ENCODE data around the gene PRKAG1.

PRKAG1 gene

GRCh38 chr12:49017891-49018260 is 700 bp downstream of the PRKAG1 start:
- no peaks in the 10 kb centered on the region for H3K27me3 ChIP-seq (ENCODE audit: control insufficient read depth, insufficient read depth, low read length)
- peaks cover 22% of the 10 kb centered on the region for H3K4me1 ChIP-seq (ENCODE audit: control insufficient read depth, insufficient read depth, low read length)
- H3K4me3 ChIP-seq (ENCODE audit: low read length), result peak overlapping the region; percentile 90
- H3K36me3 ChIP-seq (ENCODE audit: insufficient read depth, low read length), result peaks cover 21% of the 10 kb centered on the region
- peak overlapping the region; percentile 97 for H3K9ac ChIP-seq (ENCODE audit: low read depth, low read length)
- no peaks in the 10 kb centered on the region for H3K9me3 ChIP-seq (replicated peaks; ENCODE audit: low read length)
- peak overlapping the region; percentile 78 for H3K4me2 ChIP-seq (ENCODE audit: low read length)

GRCh38 chr12:49015196-49015595 is 3.4 kb downstream of the PRKAG1 start:
- Histone ChIP-seq H3K4me2 (ENCODE audit: low read length) (no peak overlapping the region), H3K36me3 (ENCODE audit: insufficient read depth, low read length) (peaks cover 25% of the 10 kb centered on the region), H3K9ac (ENCODE audit: low read depth, low read length) (no peak overlapping the region), H3K4me3 (ENCODE audit: low read length) (no peak overlapping the region), H3K4me1 (ENCODE audit: control insufficient read depth, insufficient read depth, low read length) (peaks cover 26% of the 10 kb centered on the region), H3K9me3 (replicated peaks; ENCODE audit: low read length) (no peaks in the 10 kb centered on the region), H3K27me3 (ENCODE audit: control insufficient read depth, insufficient read depth, low read length) (no peaks in the 10 kb centered on the region)

- Histone ChIP-seq H3K4me3 (ENCODE audit: low read length) (no peak overlapping the region), H3K4me1 (ENCODE audit: control insufficient read depth, insufficient read depth, low read length) (peaks cover 23% of the 10 kb centered on the region), H3K36me3 (ENCODE audit: insufficient read depth, low read length) (peaks cover 25% of the 10 kb centered on the region), H3K9ac (ENCODE audit: low read depth, low read length) (no peak overlapping the region), H3K27me3 (ENCODE audit: control insufficient read depth, insufficient read depth, low read length) (no peaks in the 10 kb centered on the region), H3K9me3 (replicated peaks; ENCODE audit: low read length) (no peaks in the 10 kb centered on the region), H3K4me2 (ENCODE audit: low read length) (no peak overlapping the region)
Measured at GRCh38 chr12:49014547-49014946, 4.0 kb downstream of the PRKAG1 start.

- peaks cover 15% of the 10 kb centered on the region for H3K4me1 ChIP-seq (ENCODE audit: control insufficient read depth, insufficient read depth, low read length)
- H3K27me3 ChIP-seq (ENCODE audit: control insufficient read depth, insufficient read depth, low read length), result no peaks in the 10 kb centered on the region
- H3K36me3 ChIP-seq (ENCODE audit: insufficient read depth, low read length), result peaks cover 28% of the 10 kb centered on the region
- H3K4me3 ChIP-seq (ENCODE audit: low read length), result no peak overlapping the region
- no peak overlapping the region for H3K9ac ChIP-seq (ENCODE audit: low read depth, low read length)
- no peaks in the 10 kb centered on the region for H3K9me3 ChIP-seq (replicated peaks; ENCODE audit: low read length)
- no peak overlapping the region for H3K4me2 ChIP-seq (ENCODE audit: low read length)
Measured at GRCh38 chr12:49013428-49013827, 5.1 kb downstream of the PRKAG1 start.

GRCh38 chr12:49012739-49013138 is 5.8 kb downstream of the PRKAG1 start:
- Histone ChIP-seq H3K9me3 (replicated peaks; ENCODE audit: low read length) (no peaks in the 10 kb centered on the region), H3K27me3 (ENCODE audit: control insufficient read depth, insufficient read depth, low read length) (no peaks in the 10 kb centered on the region), H3K9ac (ENCODE audit: low read depth, low read length) (no peak overlapping the region), H3K4me1 (ENCODE audit: control insufficient read depth, insufficient read depth, low read length) (peaks cover 14% of the 10 kb centered on the region), H3K4me2 (ENCODE audit: low read length) (no peak overlapping the region), H3K36me3 (ENCODE audit: insufficient read depth, low read length) (peaks cover 28% of the 10 kb centered on the region), H3K4me3 (ENCODE audit: low read length) (no peak overlapping the region)

- H3K36me3 ChIP-seq (ENCODE audit: insufficient read depth, low read length), result peaks cover 36% of the 10 kb centered on the region
- no peak overlapping the region for H3K9ac ChIP-seq (ENCODE audit: low read depth, low read length)
- no peaks in the 10 kb centered on the region for H3K9me3 ChIP-seq (replicated peaks; ENCODE audit: low read length)
- no peak overlapping the region for H3K4me3 ChIP-seq (ENCODE audit: low read length)
- H3K27me3 ChIP-seq (ENCODE audit: control insufficient read depth, insufficient read depth, low read length), result no peaks in the 10 kb centered on the region
- no peak overlapping the region for H3K4me2 ChIP-seq (ENCODE audit: low read length)
- peaks cover 5% of the 10 kb centered on the region for H3K4me1 ChIP-seq (ENCODE audit: control insufficient read depth, insufficient read depth, low read length)
Measured at GRCh38 chr12:49010092-49010668, 8.4 kb downstream of the PRKAG1 start.

- Histone ChIP-seq H3K9me3 (replicated peaks; ENCODE audit: low read length) (no peaks in the 10 kb centered on the region), H3K9ac (ENCODE audit: low read depth, low read length) (no peak overlapping the region), H3K36me3 (ENCODE audit: insufficient read depth, low read length) (peaks cover 48% of the 10 kb centered on the region), H3K4me2 (ENCODE audit: low read length) (no peak overlapping the region), H3K4me1 (ENCODE audit: control insufficient read depth, insufficient read depth, low read length) (peaks cover 5% of the 10 kb centered on the region), H3K4me3 (ENCODE audit: low read length) (no peak overlapping the region), H3K27me3 (ENCODE audit: control insufficient read depth, insufficient read depth, low read length) (no peaks in the 10 kb centered on the region)
Measured at GRCh38 chr12:49008943-49009342, 9.6 kb downstream of the PRKAG1 start.

GRCh38 chr12:49000346-49000745 is 18.2 kb downstream of the PRKAG1 start:
- Histone ChIP-seq H3K36me3 (ENCODE audit: insufficient read depth, low read length) (peaks cover 49% of the 10 kb centered on the region), H3K4me1 (ENCODE audit: control insufficient read depth, insufficient read depth, low read length) (peaks cover 35% of the 10 kb centered on the region), H3K4me2 (ENCODE audit: low read length) (peak overlapping the region; percentile 85), H3K4me3 (ENCODE audit: low read length) (no peak overlapping the region), H3K27me3 (ENCODE audit: control insufficient read depth, insufficient read depth, low read length) (peaks cover 15% of the 10 kb centered on the region), H3K9me3 (replicated peaks; ENCODE audit: low read length) (no peaks in the 10 kb centered on the region), H3K9ac (ENCODE audit: low read depth, low read length) (no peak overlapping the region)

- Histone ChIP-seq H3K4me1 (ENCODE audit: control insufficient read depth, insufficient read depth, low read length) (peaks cover 40% of the 10 kb centered on the region), H3K27me3 (ENCODE audit: control insufficient read depth, insufficient read depth, low read length) (peaks cover 20% of the 10 kb centered on the region), H3K4me2 (ENCODE audit: low read length) (peak within 1 kb of the TSS; percentile 86), H3K9ac (ENCODE audit: low read depth, low read length) (peak within 1 kb of the TSS; percentile 37), H3K36me3 (ENCODE audit: insufficient read depth, low read length) (peaks cover 41% of the 10 kb centered on the region), H3K4me3 (ENCODE audit: low read length) (peak within 1 kb of the TSS; percentile 66), H3K9me3 (replicated peaks; ENCODE audit: low read length) (no peaks in the 10 kb centered on the region)
Measured at GRCh38 chr12:48999371-49000131, 19.0 kb downstream of the PRKAG1 start, which contains the start of gene DDN. Gene DDN (minus strand): TSS chr12:48999375. CDS start chr12:48999287, 88 bp downstream.

- Histone ChIP-seq H3K4me1 (ENCODE audit: control insufficient read depth, insufficient read depth, low read length) (peaks cover 40% of the 10 kb centered on the region), H3K36me3 (ENCODE audit: insufficient read depth, low read length) (peaks cover 33% of the 10 kb centered on the region), H3K9ac (ENCODE audit: low read depth, low read length) (no peak overlapping the region), H3K4me2 (ENCODE audit: low read length) (peak overlapping the region; percentile 86), H3K4me3 (ENCODE audit: low read length) (peak overlapping the region; percentile 66), H3K9me3 (replicated peaks; ENCODE audit: low read length) (no peaks in the 10 kb centered on the region), H3K27me3 (ENCODE audit: control insufficient read depth, insufficient read depth, low read length) (peaks cover 29% of the 10 kb centered on the region)
Measured at GRCh38 chr12:48998497-48999353, 19.9 kb downstream of the PRKAG1 start.

GRCh38 chr12:48997719-48998496 is 20.7 kb downstream of the PRKAG1 start:
- peaks cover 35% of the 10 kb centered on the region for H3K27me3 ChIP-seq (ENCODE audit: control insufficient read depth, insufficient read depth, low read length)
- H3K4me1 ChIP-seq (ENCODE audit: control insufficient read depth, insufficient read depth, low read length), result peaks cover 40% of the 10 kb centered on the region
- peak overlapping the region; percentile 66 for H3K4me3 ChIP-seq (ENCODE audit: low read length)
- peak overlapping the region; percentile 86 for H3K4me2 ChIP-seq (ENCODE audit: low read length)
- H3K36me3 ChIP-seq (ENCODE audit: insufficient read depth, low read length), result peaks cover 24% of the 10 kb centered on the region
- H3K9me3 ChIP-seq (replicated peaks; ENCODE audit: low read length), result no peaks in the 10 kb centered on the region
- H3K9ac ChIP-seq (ENCODE audit: low read depth, low read length), result no peak overlapping the region
